ENCODE measurements around the gene COX6B2.

The COX6B2 gene

DNA sequence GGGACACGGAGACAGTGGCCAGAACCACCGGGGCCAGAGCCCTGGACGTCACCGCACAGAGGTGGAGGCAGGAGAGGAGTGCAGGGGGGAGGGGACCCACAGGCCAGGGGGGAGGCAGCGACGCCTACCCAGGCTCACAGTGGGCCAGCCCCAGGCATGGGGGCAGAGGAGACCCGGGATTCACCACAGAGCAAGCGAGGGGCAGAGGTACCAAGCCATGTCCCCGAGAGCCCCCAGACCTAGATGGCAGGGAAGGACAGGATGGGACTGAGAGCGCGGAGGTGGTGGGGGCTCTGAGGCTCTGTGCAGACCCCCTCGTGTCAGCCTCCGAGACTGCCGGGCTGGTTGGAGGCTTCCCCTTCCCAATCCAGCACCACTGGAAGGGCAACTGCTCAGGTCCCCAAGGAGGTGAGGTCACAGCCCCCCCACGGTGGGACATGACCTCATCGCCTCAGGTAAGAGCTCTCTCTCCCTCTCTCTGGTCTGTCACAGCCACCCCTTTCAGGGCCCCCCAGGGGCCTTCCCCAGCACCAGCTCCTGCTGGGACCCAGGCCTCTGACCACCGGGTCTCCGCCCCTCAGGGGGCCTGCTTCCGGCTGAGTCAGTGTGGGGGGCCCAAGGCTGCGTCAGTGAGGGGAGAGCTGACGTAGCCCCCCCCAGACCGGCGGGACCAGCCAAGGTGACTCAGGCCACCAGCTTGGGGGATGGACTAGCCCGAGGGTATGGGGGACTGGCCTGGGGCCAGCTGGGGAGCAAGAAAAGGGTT, 18.0 kb upstream of the COX6B2 start:
- no peak overlapping the region for H3K27ac Mint-ChIP-seq
- H3K9me3 Mint-ChIP-seq = no peaks in the 10 kb centered on the region
- no peaks in the 10 kb centered on the region for H3K36me3 Mint-ChIP-seq (ENCODE audit: low read depth)
- H3K4me3 Mint-ChIP-seq = no peak overlapping the region
- no peak for DNase-seq
- peaks cover 67% of the 10 kb centered on the region for H3K27me3 Mint-ChIP-seq
- peaks cover 12% of the 10 kb centered on the region for H3K4me1 Mint-ChIP-seq (ENCODE audit: low read depth)

DNA sequence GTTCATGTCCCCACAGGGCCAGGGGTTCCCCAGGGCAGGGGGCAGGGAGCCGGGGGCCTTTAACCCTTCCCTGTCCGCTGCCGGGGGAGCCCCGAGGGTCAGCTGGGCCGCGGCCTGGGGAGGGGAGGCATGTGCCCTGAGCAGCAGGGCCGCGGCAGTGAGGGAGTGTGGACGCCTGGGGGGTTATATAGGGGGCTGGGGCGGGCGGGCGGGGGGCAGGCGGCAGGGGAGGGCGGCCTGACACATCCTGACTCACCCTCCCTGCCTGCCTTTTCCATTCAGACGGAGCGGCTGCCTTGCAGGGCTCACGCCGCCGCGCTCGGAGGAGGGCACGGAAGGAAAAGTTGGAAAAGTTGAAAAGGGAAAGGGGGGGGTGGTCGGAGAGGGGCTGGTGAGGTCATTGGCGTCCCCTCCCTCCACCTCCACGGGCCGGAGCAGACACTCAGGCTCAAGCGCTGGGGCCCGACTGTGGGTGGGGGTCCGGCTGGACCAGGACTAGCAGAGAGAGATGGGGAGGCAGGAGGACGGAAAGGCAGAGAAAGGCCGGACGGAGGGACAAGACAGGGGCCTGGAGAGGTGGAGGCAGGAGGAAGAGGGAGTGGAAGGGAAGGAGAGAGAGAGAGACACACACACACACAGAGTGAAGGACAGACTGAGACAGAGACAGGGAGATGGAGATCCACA, 15.9 kb upstream of the COX6B2 start, which contains the start of gene IL11:
TSS of gene IL11 (minus strand) at position 159 of the 684 bp plus-strand sequence. CDS start at position 6, 153 bp downstream.
- Mint-ChIP-seq H3K36me3 (ENCODE audit: low read depth) (no peaks in the 10 kb centered on the region), H3K27me3 (peaks cover 61% of the 10 kb centered on the region), H3K9me3 (no peaks in the 10 kb centered on the region), H3K4me3 (peak within 1 kb of the TSS; percentile 57), H3K4me1 (ENCODE audit: low read depth) (peaks cover 12% of the 10 kb centered on the region), H3K27ac (no peak within 1 kb of the TSS)
- DNase-seq = no peak

DNA sequence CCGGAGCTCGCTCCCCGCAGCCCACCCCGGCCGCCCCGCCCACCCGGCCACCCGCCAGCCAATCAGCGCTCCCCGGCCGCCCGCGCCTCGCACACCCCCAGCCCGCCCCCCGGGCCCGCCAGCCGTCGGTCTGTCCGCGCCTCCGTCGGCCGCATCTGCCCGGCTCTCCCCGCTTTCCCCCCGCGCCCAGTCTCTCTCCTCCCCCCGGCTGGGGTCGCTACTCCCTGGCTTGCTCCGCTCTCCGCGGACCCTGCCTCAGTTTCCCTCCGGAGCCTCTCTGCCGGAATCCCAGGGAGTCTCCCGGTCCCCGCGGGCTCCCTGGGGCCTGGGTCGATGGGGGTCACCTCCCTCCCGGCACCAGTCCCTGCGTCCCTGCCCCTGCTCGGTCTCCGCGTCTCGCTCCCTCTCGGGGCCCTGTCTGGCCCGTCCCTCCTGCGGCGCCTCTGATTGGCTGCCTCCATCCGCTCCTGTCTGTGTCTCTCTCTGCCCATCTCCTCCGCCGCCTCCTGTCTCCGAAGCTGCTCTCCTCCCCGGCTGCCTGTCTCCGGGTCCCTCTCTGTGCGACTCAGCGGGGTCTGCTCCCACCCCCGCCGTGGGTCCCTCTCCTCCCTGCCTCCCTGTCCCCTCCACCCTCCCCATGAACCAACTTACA, 15.3 kb upstream of the COX6B2 start:
- no peak overlapping the region for H3K27ac Mint-ChIP-seq
- peak overlapping the region; percentile 57 for H3K4me3 Mint-ChIP-seq
- H3K36me3 Mint-ChIP-seq (ENCODE audit: low read depth) = no peaks in the 10 kb centered on the region
- H3K4me1 Mint-ChIP-seq (ENCODE audit: low read depth) = peaks cover 12% of the 10 kb centered on the region
- DNase-seq = peak; percentile 60
- H3K27me3 Mint-ChIP-seq = peaks cover 58% of the 10 kb centered on the region
- no peaks in the 10 kb centered on the region for H3K9me3 Mint-ChIP-seq

DNA sequence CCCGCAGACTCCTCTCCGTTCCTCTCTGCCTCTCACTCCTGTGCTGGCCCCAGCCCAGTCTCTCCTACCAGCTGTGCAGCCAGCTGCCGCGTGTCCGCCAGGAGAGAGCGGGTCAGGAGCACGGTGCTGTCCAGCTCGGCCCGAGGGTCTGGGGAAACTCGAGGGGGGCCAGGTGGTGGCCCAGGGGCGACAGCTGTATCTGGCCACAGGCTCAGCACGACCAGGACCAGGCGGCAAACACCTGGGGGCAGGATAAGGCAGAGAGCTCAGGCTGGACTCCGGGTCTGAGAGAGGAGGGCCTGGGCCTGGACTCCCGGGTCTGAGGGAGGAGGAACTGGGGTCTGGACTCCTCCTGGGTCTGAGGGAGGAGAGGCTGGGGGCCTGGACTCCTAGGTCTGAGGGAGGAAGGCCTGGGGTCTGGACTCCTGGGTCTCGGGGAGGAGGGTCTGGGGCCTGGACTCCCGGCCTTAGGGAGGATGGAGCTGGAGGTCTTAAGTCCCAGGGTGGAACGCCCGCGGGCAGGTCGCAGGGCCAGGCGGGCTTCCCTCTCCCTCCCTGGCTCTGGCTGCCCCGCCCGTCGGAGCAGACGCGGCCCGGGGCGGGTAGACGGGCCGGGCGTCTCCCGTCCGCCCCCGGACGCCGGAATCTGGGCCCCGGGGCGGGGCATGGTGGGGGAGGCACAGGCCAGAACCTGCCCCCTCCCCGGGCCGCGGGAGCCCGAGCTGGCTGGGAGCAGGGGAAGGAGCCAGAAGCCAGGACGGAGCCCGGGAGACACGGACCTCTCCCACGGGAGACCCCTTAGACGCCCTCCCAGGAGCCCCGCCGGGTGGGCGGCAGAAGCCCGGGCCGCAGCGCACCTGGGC, 14.4 kb upstream of the COX6B2 start:
- Mint-ChIP-seq H3K27ac (no peak overlapping the region), H3K9me3 (no peaks in the 10 kb centered on the region), H3K4me1 (ENCODE audit: low read depth) (peaks cover 12% of the 10 kb centered on the region), H3K27me3 (peaks cover 56% of the 10 kb centered on the region), H3K36me3 (ENCODE audit: low read depth) (no peaks in the 10 kb centered on the region), H3K4me3 (no peak overlapping the region)
- peak; percentile 55 for DNase-seq

DNA sequence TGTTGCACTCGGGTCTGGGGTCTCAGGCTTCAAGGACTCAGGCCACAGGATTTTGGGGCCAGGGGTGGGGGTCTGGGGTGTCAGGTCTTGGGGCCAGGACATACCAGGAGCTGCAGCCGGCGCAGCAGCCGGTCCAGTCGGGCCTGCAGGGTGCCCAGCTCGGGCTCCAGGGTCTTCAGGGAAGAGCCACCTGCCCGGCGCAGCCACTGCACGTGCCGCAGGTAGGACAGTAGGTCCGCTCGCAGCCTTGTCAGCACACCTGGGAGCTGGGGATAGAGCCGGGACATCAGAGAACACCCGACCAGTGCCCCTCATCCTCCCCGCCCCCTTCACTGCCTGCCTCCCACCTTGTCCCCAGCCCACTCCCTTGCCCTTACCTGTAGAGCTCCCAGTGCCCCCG, 13.6 kb upstream of the COX6B2 start:
- no peak overlapping the region for H3K4me3 Mint-ChIP-seq
- no peak for DNase-seq
- H3K27ac Mint-ChIP-seq = no peak overlapping the region
- H3K27me3 Mint-ChIP-seq = peaks cover 50% of the 10 kb centered on the region
- H3K4me1 Mint-ChIP-seq (ENCODE audit: low read depth) = peaks cover 9% of the 10 kb centered on the region
- no peaks in the 10 kb centered on the region for H3K9me3 Mint-ChIP-seq
- no peaks in the 10 kb centered on the region for H3K36me3 Mint-ChIP-seq (ENCODE audit: low read depth)

DNA sequence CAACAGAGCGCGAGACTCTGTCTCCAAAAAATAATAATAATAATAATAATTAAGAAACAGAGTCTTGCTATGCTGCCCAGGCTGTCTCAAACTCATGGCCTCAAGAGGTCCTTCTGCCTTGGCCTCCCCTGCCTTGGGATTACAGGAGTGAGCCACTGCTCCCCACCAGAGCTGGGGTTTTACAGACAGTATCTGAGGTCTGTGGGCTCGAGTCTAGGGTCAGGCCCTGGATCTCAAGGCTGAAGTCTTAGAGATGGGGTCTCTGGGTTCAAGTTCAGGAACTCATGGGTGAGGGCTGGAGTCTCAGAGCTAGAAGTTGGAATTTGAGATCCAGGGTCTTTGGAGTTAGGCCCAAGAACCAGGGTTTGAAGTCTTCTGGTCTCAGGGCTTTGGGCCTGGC, 12.3 kb upstream of the COX6B2 start:
- Mint-ChIP-seq H3K27ac (no peak overlapping the region), H3K4me3 (no peak overlapping the region), H3K4me1 (ENCODE audit: low read depth) (peaks cover 6% of the 10 kb centered on the region), H3K27me3 (peaks cover 40% of the 10 kb centered on the region), H3K9me3 (no peaks in the 10 kb centered on the region), H3K36me3 (ENCODE audit: low read depth) (no peaks in the 10 kb centered on the region)
- DNase-seq = no peak

DNA sequence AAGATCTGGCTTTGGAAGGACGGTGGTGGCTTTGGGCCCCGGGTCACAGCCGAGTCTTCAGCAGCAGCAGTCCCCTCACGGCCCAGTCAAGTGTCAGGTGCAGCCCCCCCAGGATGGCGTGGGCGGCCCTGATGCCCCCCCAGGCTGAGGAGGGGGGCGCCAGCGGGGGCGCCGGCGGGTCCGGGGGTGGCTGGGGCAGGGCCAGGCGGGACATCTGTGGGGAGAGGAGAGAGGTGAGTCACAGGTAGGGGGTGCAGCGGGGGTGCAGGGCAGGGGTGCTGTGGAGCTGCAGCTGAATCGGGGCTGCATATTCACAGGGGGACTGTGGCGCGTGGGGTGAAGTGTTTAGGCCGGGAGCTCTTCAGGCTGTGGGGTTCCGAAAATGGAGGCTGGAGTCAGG, 11.4 kb upstream of the COX6B2 start:
- H3K27me3 Mint-ChIP-seq = peaks cover 31% of the 10 kb centered on the region
- no peak for DNase-seq
- no peaks in the 10 kb centered on the region for H3K36me3 Mint-ChIP-seq (ENCODE audit: low read depth)
- no peaks in the 10 kb centered on the region for H3K9me3 Mint-ChIP-seq
- H3K27ac Mint-ChIP-seq = no peak overlapping the region
- no peak overlapping the region for H3K4me3 Mint-ChIP-seq
- H3K4me1 Mint-ChIP-seq (ENCODE audit: low read depth) = peaks cover 6% of the 10 kb centered on the region

DNA sequence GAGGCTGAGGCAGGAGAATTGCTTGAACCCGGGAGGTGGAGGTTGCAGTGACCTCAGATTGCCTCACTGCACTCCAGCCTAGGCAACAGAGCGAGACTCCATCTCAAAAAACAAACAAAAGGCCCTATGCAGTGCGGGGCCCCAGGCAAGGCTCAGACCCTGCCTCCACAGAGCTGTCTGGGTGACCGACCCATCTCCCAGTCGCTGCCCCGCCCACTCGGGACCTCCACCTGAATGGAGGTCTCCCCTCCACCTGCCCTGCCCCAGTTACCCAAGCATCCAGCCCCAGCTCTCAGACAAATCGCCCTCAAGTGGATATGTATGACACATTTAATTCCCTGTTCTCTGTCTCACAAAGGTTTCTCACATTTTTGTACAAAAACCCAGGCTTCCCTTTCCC, 10.7 kb upstream of the COX6B2 start:
- H3K27ac Mint-ChIP-seq = no peak overlapping the region
- peaks cover 25% of the 10 kb centered on the region for H3K27me3 Mint-ChIP-seq
- no peak overlapping the region for H3K4me3 Mint-ChIP-seq
- no peaks in the 10 kb centered on the region for H3K36me3 Mint-ChIP-seq (ENCODE audit: low read depth)
- H3K9me3 Mint-ChIP-seq = no peaks in the 10 kb centered on the region
- peaks cover 4% of the 10 kb centered on the region for H3K4me1 Mint-ChIP-seq (ENCODE audit: low read depth)
- DNase-seq = no peak

DNA sequence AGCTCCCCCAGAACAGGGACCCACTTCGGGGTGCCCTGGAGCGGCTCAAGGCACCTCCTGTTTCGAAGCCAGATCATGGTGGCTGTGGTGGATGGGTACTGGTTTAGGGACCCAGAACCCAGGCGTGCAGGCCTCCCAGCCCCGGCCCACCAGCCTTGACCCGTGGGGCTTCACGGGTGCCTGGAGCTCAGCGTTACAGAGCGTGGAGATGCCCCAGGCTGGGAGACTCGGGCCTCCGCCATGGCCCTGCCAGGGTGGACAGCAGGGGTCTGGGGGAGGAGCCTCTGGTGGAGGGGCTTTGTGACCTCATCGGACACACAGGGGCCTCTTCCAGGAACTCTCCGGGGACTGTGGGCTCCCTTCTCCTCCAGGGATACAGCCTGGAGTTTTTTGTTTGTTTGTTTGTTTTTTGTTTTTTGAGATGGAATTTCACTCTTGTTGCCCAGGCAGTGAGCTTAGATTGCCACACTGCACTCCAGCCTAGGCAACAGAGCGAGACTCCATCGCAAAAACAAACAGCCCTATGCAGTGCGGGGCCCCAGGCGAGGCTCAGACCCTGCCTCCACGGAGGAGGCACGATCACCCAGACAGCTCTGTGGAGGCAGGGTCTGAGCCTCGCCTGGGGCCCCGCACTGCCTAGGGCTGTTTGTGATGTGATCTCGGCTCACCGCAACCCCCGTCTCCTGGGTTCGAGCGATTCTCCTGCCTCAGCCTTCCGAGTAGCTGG, 8.6 kb upstream of the COX6B2 start, which contains the start of gene GARIN5B:
TSS of gene GARIN5B (minus strand) at position 271 of the 727 bp plus-strand sequence. CDS start at position 77, 194 bp downstream.
- Mint-ChIP-seq H3K4me3 (no peak within 1 kb of the TSS), H3K4me1 (ENCODE audit: low read depth) (no peaks in the 10 kb centered on the region), H3K36me3 (ENCODE audit: low read depth) (no peaks in the 10 kb centered on the region), H3K27ac (no peak within 1 kb of the TSS), H3K27me3 (peaks cover 12% of the 10 kb centered on the region), H3K9me3 (no peaks in the 10 kb centered on the region)
- no peak for DNase-seq

DNA sequence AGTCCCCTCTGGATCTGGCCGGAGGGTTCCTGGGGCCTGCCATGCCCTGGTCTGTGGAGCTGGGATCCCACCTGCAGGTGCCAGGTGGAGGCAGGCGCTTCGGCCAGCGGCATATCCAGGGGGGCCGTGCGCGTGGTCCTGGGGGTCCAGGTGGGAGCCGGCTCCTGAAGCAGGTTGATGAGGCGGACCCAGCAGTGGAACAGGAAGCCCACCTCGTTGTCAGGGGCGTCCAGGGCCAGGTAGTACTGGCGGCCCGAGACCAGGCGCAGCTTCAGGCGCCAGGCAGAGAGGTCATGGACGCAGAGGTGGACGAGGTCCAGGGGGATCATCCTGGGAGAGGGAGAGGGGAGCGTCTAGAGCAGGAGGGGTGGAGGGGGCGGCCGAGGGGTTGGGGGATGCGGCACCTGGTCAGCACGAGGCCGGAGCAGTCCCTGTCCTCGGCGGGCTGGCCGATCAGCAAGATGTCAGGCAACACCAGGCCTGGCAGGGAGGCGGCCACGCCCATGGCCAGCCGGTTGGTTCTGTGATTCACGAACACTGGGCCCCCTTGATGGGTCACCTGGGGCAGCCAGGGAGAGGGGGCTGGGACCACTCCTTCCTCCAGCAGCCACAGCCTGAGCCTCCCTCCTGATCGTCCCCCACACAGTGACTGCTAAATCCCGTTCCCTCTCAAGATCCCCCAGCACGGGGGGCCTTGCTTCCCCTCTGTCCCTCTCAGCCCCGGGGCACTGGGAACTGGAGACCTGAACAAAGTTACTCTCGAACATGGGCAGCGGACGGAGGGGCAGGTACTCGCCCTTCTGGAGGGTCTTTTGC, 7.9 kb upstream of the COX6B2 start:
- no peak overlapping the region for H3K4me3 Mint-ChIP-seq
- no peak overlapping the region for H3K27ac Mint-ChIP-seq
- no peaks in the 10 kb centered on the region for H3K9me3 Mint-ChIP-seq
- peaks cover 7% of the 10 kb centered on the region for H3K27me3 Mint-ChIP-seq
- DNase-seq = no peak
- H3K4me1 Mint-ChIP-seq (ENCODE audit: low read depth) = no peaks in the 10 kb centered on the region
- H3K36me3 Mint-ChIP-seq (ENCODE audit: low read depth) = no peaks in the 10 kb centered on the region

DNA sequence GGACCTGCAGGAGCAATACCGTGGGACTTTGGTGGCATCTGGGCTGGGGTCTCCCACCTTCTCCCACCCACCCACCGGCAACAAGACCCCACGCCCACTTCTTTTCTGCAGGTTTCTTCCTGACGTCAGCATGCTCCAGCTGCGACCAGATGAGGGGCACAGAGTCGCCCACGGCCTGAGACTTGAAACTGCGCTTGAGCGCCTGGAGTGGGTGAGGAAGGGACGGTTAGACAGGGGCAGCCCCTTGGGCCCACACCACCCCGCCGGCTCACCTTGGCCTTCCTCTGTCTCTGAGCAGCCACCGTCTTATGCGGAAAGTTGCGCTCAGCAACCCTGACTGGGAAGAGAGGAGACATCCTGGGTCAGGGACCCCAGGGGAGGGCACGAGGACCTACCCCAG, 6.4 kb upstream of the COX6B2 start:
- no peak overlapping the region for H3K4me3 Mint-ChIP-seq
- DNase-seq = no peak
- no peaks in the 10 kb centered on the region for H3K9me3 Mint-ChIP-seq
- peaks cover 16% of the 10 kb centered on the region for H3K27me3 Mint-ChIP-seq
- H3K27ac Mint-ChIP-seq = no peak overlapping the region
- H3K36me3 Mint-ChIP-seq (ENCODE audit: low read depth) = no peaks in the 10 kb centered on the region
- H3K4me1 Mint-ChIP-seq (ENCODE audit: low read depth) = no peaks in the 10 kb centered on the region

DNA sequence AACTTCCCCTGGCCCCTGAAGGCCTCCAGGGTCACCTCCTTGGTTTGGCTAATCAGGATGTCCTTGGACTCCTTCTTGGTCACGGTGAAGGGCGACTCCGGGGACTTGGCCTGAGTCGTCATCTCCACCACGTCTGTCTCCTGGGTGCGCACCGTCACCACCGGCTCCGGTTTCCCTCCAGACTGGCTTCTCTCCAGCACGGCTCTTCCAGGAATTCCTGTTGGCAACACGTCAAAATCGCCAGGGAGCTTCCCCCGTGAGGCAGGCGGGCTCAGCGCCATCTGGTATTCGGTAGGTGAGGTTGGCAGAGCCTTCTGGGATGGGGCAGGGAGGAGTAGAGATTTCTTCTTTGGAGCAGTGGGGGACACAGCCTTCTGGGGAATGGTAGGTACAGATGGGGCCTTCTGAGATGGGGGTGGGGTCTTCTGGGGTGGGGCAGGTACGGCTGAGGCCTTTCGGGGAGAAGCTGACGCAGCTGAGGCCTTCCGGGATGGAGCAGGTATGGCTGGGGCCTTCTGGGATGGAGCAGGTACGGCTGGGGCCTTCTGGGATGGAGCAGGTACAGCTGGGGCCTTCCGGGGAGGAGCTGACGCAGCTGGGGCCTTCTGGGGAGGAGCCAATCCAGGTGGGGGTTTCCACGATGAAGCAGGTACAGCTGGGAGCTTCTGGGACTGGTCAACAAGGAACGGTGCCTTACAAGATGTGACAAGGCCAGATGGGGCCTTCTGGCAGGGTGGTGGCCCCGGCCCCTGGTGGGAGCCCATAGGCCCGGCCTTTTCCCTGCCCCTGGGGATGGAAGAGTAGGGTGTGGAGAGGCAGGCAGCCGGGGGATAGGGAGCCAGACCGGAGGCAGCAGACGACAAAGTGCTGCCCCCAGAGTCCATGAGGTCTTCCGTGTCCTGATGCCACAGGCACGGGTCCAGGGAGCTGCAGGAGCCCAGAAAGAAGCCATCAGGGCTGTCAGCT, 4.7 kb upstream of the COX6B2 start:
- Mint-ChIP-seq H3K27me3 (peaks cover 26% of the 10 kb centered on the region), H3K4me3 (no peak overlapping the region), H3K36me3 (ENCODE audit: low read depth) (no peaks in the 10 kb centered on the region), H3K4me1 (ENCODE audit: low read depth) (no peaks in the 10 kb centered on the region), H3K9me3 (no peaks in the 10 kb centered on the region), H3K27ac (no peak overlapping the region)
- no peak for DNase-seq

Measured in activated T-cell treated with anti-CD3 and anti-CD28 coated beads, Interleukin-2, amount 50 U/mL, for 24 hours (primary cell).